Measurements from ENCODE around the gene NCAPG2.
"Not testable (repeated sequence)": the region's sequence is repeated elsewhere in the genome, so short reads cannot be mapped to it uniquely, and the experiment has no call there.

The NCAPG2 gene

DNA sequence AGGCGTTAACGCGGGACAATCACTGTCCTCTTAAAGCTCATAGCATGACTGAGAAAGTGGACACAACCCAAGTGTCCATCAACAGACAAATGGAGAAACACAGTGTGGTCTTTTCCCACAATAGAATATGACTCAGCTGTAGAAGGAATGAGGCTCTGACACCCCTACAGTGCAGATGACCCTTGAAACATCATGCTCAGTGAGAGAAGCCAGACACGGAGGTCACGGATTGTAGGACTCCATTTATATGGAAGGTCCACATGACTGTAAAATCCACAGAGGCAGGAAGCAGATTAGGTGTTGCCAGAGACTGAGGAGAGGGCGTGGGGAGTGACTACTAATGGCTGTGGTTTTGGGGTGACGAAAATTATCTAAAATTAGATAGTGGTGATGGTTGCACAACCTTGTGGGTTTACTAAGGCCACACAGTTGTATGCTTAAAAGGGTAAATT lies 6.1 kb upstream of the NCAPG2 start:
- H3K9me3 Mint-ChIP-seq: peaks cover 11% of the 10 kb centered on the region
- H3K36me3 Mint-ChIP-seq (ENCODE audit: low read depth): peaks cover 10% of the 10 kb centered on the region
- H3K27me3 Mint-ChIP-seq: no peaks in the 10 kb centered on the region
- peak overlapping the region; percentile 28 for H3K4me3 Mint-ChIP-seq
- intact Hi-C loops (cut with micrococcal nuclease): no loop called here
- H3K4me1 Mint-ChIP-seq (ENCODE audit: low read depth): peaks cover 58% of the 10 kb centered on the region
- peak overlapping the region; percentile 86 for H3K27ac Mint-ChIP-seq

DNA sequence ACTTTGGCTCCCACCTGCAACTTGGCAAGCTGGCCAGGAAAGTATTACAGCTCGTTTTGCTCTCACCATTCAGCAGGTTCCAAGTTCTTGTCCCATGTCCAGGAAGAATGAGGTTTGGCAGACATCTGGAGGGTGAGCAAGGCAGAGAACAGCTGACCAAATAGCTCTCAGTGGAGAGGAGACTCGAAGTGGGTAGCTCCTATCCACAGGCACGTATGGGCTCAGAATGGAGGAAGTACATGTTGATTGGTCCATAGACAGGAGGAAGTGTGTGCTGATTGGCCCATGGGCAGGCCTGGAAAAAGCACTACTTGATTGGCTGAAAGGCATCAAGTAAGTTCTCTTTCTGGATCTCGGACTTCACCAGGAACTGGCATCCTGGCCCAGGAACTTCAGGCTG lies 3.0 kb upstream of the NCAPG2 start:
- H3K4me1 Mint-ChIP-seq (ENCODE audit: low read depth): peaks cover 67% of the 10 kb centered on the region

GRCh38 chr7:158706710-158707590 lies 2.3 kb upstream of the NCAPG2 start:
- Mint-ChIP-seq H3K9me3 (peaks cover 11% of the 10 kb centered on the region), H3K36me3 (ENCODE audit: low read depth) (peaks cover 10% of the 10 kb centered on the region), H3K27me3 (no peaks in the 10 kb centered on the region), H3K27ac (peak overlapping the region; percentile 33), H3K4me3 (no peak overlapping the region), H3K4me1 (ENCODE audit: low read depth) (peaks cover 60% of the 10 kb centered on the region)
- intact Hi-C loops (cut with micrococcal nuclease): no loop called here

More for the DNA sequence above, 3.0 kb upstream of the NCAPG2 start:
- H3K9me3 Mint-ChIP-seq: peaks cover 11% of the 10 kb centered on the region
- H3K27ac Mint-ChIP-seq: peak overlapping the region; percentile 33
- H3K27me3 Mint-ChIP-seq: no peaks in the 10 kb centered on the region
- intact Hi-C loops (cut with micrococcal nuclease): no loop called here
- peaks cover 10% of the 10 kb centered on the region for H3K36me3 Mint-ChIP-seq (ENCODE audit: low read depth)
- no peak overlapping the region for H3K4me3 Mint-ChIP-seq

DNA sequence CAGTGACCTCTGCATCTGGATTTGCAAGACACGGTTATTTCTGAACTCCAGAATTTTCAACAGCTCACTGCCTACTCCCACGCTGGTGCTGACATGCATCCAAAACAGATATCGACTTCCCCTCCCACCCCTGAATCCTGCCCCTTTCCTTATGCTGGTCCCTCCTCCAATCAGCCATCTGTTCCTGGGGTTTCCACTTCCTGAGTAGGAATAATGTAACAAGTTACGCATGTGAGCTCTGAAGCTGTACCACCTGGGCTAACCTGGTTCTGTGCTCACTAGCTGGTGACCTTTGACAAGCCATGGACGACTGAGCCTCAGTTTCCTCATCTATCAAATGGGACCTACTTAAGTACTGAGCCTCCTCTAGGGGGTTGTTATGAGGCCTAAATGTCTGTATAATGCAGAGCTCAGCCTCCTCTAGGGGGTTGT lies 1.7 kb upstream of the NCAPG2 start:
- intact Hi-C loops (cut with micrococcal nuclease): no loop called here
- Mint-ChIP-seq H3K9me3 (peaks cover 11% of the 10 kb centered on the region), H3K4me1 (ENCODE audit: low read depth) (peaks cover 57% of the 10 kb centered on the region), H3K4me3 (peak overlapping the region; percentile 48), H3K27ac (no peak overlapping the region), H3K27me3 (no peaks in the 10 kb centered on the region), H3K36me3 (ENCODE audit: low read depth) (peaks cover 10% of the 10 kb centered on the region)

DNA sequence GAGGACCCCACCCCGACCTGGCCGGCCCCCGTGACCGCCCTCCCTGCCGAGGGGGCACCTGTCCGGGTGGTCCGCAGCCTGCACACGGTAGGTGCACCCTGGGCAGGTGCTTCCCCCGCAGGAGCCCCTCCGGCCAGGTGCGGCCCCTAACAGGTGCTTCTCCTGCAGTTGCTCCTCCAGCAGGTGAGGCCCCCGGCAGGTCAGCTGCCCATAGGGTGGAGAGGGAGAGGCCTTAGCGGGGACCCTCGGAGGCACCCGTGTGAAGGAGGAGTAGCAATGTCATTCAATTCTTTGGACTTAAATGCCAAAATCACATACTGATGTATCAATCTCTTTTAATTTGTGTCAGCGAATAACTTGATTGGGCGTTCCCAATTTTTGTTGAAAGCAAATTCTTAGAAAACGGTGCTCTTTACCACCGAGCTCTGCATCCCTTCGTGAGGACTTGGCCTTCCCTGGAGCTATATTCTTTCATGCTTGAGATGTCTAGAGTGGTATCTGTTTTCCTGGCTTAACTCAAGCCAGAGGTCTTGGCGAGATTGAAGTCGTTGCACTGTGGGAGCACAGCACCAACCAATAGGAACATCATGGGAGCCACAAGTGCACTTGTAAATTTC lies 738 bp upstream of the NCAPG2 start:
- intact Hi-C loops (cut with micrococcal nuclease): no loop called here
- Mint-ChIP-seq H3K4me1 (ENCODE audit: low read depth) (peaks cover 55% of the 10 kb centered on the region), H3K4me3 (peak overlapping the region; percentile 89), H3K9me3 (peaks cover 11% of the 10 kb centered on the region), H3K27me3 (no peaks in the 10 kb centered on the region), H3K27ac (peak overlapping the region; percentile 87), H3K36me3 (ENCODE audit: low read depth) (peaks cover 10% of the 10 kb centered on the region)

DNA sequence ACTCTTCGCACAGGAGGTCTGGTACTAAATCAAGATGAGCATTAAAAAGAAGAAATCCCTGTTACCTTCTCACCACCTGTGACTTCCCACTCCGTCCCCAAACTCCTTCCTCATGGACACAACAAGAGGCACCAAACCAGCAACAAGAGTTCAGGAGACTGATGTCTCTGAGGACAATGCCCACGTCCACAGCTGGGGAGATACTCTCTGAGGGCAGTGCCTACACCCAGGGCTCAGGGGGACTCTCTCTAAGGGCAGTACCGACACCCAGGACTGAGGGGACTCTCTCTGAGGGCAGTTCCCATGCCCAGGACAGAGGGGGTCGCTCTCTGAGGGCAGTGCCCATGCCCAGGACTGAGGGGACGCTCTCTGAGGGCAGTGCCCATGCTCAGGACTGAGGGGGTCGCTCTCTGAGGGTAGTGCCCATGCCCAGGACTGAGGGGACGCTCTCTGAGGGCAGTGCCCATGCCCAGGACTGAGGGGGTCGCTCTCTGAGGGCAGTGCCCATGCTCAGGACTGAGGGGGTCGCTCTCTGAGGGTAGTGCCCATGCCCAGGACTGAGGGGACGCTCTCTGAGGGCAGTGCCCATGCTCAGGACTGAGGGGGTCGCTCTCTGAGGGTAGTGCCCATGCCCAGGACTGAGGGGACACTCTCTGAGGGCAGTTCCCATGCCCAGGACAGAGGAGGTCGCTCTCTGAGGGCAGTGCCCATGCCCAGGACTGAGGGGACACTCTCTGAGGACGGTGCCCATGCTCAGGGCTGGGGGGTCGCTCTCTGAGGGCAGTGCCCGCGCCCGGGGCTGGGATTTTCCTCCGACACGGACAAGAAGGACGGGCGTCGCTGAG lies 703 bp downstream of the NCAPG2 start:
- Mint-ChIP-seq H3K27ac (peak overlapping the region; percentile 87), H3K4me1 (ENCODE audit: low read depth) (peaks cover 47% of the 10 kb centered on the region), H3K4me3 (peak overlapping the region; percentile 89), H3K9me3 (peaks cover 11% of the 10 kb centered on the region)
- intact Hi-C loops (cut with micrococcal nuclease): loop anchor here (1.0 kb wide), 2 partner anchors 8 to 125 kb away; partner anchors contain the start of gene ESYT2
- H3K36me3 Mint-ChIP-seq (ENCODE audit: low read depth); H3K27me3 Mint-ChIP-seq: not testable (repeated sequence)

GRCh38 chr7:158702944-158703343 lies 1.7 kb downstream of the NCAPG2 start:
- H3K9me3 Mint-ChIP-seq: peaks cover 9% of the 10 kb centered on the region
- intact Hi-C loops (cut with micrococcal nuclease): no loop called here
- no peak overlapping the region for H3K4me3 Mint-ChIP-seq
- no peaks in the 10 kb centered on the region for H3K27me3 Mint-ChIP-seq
- H3K4me1 Mint-ChIP-seq (ENCODE audit: low read depth): peaks cover 44% of the 10 kb centered on the region
- H3K27ac Mint-ChIP-seq: no peak overlapping the region
- peaks cover 8% of the 10 kb centered on the region for H3K36me3 Mint-ChIP-seq (ENCODE audit: low read depth)

DNA sequence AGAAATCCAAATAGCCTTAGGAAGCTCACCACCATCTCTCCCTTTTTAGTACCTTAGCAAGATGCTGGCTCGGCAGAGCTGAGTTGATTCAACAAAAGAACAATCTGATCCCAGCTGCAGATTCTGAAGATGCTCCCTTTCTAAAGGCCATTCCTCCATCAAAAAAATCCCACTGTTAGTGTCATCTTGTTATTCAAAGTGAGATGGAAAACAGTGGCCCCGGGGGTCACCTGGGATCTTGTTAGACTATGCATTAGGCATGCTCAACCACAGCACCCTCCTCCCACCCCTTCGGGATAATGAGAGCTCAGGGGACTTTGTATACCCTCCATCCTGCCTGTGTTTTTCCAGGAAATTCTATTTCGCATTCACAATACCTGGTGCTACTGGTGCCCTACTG lies 2.4 kb downstream of the NCAPG2 start:
- Mint-ChIP-seq H3K4me1 (ENCODE audit: low read depth) (peaks cover 37% of the 10 kb centered on the region), H3K9me3 (peaks cover 2% of the 10 kb centered on the region), H3K4me3 (no peak overlapping the region), H3K27ac (no peak overlapping the region), H3K27me3 (no peaks in the 10 kb centered on the region), H3K36me3 (ENCODE audit: low read depth) (peaks cover under 1% of the 10 kb centered on the region)
- intact Hi-C loops (cut with micrococcal nuclease): no loop called here

- Mint-ChIP-seq H3K4me1 (ENCODE audit: low read depth) (peaks cover 23% of the 10 kb centered on the region), H3K27ac (no peak overlapping the region), H3K36me3 (ENCODE audit: low read depth) (no peaks in the 10 kb centered on the region), H3K9me3 (no peaks in the 10 kb centered on the region), H3K4me3 (no peak overlapping the region), H3K27me3 (no peaks in the 10 kb centered on the region)
- intact Hi-C loops (cut with micrococcal nuclease): no loop called here
Measured at GRCh38 chr7:158700008-158700407, 4.6 kb downstream of the NCAPG2 start.

GRCh38 chr7:158699341-158699740 lies 5.3 kb downstream of the NCAPG2 start:
- no peaks in the 10 kb centered on the region for H3K36me3 Mint-ChIP-seq (ENCODE audit: low read depth)
- H3K4me1 Mint-ChIP-seq (ENCODE audit: low read depth): peaks cover 23% of the 10 kb centered on the region
- no peak overlapping the region for H3K27ac Mint-ChIP-seq
- no peaks in the 10 kb centered on the region for H3K9me3 Mint-ChIP-seq
- intact Hi-C loops (cut with micrococcal nuclease): loop anchor here (5.0 kb wide), 1 partner anchor 43 kb away; no protein-coding TSS in a partner anchor
- no peak overlapping the region for H3K4me3 Mint-ChIP-seq
- H3K27me3 Mint-ChIP-seq: no peaks in the 10 kb centered on the region

GRCh38 chr7:158698657-158699195 lies 5.9 kb downstream of the NCAPG2 start:
- no peaks in the 10 kb centered on the region for H3K9me3 Mint-ChIP-seq
- intact Hi-C loops (cut with micrococcal nuclease): loop anchor here (5.0 kb wide), 1 partner anchor 44 kb away; no protein-coding TSS in a partner anchor
- H3K27me3 Mint-ChIP-seq: no peaks in the 10 kb centered on the region
- H3K36me3 Mint-ChIP-seq (ENCODE audit: low read depth): no peaks in the 10 kb centered on the region
- H3K4me3 Mint-ChIP-seq: no peak overlapping the region
- peaks cover 22% of the 10 kb centered on the region for H3K4me1 Mint-ChIP-seq (ENCODE audit: low read depth)
- no peak overlapping the region for H3K27ac Mint-ChIP-seq

DNA sequence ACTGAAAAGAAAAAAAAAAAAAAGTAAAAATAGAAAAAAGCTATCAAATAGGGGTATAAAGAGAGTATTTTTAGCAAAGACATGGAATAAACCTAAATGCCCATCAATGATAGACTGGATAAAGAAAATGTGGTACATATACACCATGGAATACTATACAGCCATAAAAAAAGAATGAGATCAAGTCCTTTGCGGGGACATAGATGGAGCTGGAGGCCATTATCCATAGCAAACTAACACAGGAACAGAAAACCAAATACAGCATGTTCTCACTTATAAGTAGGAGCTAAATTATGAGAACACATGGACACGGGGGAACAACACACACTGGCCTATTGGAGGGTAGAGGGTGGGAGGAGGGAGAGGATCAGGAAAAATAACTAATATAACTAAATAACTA lies 7.0 kb downstream of the NCAPG2 start:
- H3K36me3 Mint-ChIP-seq (ENCODE audit: low read depth); H3K27ac Mint-ChIP-seq; H3K4me3 Mint-ChIP-seq; H3K27me3 Mint-ChIP-seq; H3K9me3 Mint-ChIP-seq: not testable (repeated sequence)
- peaks cover 13% of the 10 kb centered on the region for H3K4me1 Mint-ChIP-seq (ENCODE audit: low read depth)
- intact Hi-C loops (cut with micrococcal nuclease): loop anchor here (5.0 kb wide), 1 partner anchor 45 kb away; no protein-coding TSS in a partner anchor

GRCh38 chr7:158695726-158696452 lies 8.7 kb downstream of the NCAPG2 start:
- intact Hi-C loops (cut with micrococcal nuclease): loop anchor here (1.0 to 5.0 kb wide), 3 partner anchors 8 to 281 kb away; partner anchors contain the start of gene NCAPG2
- H3K27me3 Mint-ChIP-seq: no peaks in the 10 kb centered on the region
- H3K4me1 Mint-ChIP-seq (ENCODE audit: low read depth): peaks cover 7% of the 10 kb centered on the region
- peaks cover 6% of the 10 kb centered on the region for H3K36me3 Mint-ChIP-seq (ENCODE audit: low read depth)
- H3K9me3 Mint-ChIP-seq: no peaks in the 10 kb centered on the region
- H3K4me3 Mint-ChIP-seq: no peak overlapping the region
- peak overlapping the region; percentile 45 for H3K27ac Mint-ChIP-seq

All from dendritic cell treated with granulocyte-macrophage colony-stimulating factor and Interleukin-4, amounts not matched to agents 40 ng/mL and 50 ng/mL, for 4 days (primary cell).